Breast epithelium (tissue), 3 donors: ENCODE data around the gene ZBTB43.

Source experiments
- CTCF ChIP-seq, 3 donors: fragments of 450-650 bp; IDR thresholded peaks; one replicate each; pipeline ENCODE4 v1.5.1; 2016 to 2017; ENCODE audit warnings: antibody characterized with exemption in 3 of 3, mild to moderate bottlenecking in 3 of 3, moderate library complexity in 3 of 3
- POLR2A ChIP-seq: fragments of 450-650 bp; IDR thresholded peaks from one replicate; pipeline ENCODE4 v1.6.1; 2016; ENCODE audit warnings: antibody characterized with exemption, mild to moderate bottlenecking, moderate library complexity

- no peak for TF ChIP-seq POLR2A
- TF ChIP-seq CTCF (IDR thresholded peaks at IDR 0.05), result no peak
These were observed 80.3 kb downstream of the ZBTB43 start for GRCh38 chr9:126885131-126885641.
